Uterus (tissue), 2 donors: ENCODE results near the gene SQOR.

Experiments
- POLR2A ChIP-seq, 2 donors: fragments of 450-650 bp; IDR thresholded peaks; one replicate each; pipeline ENCODE4 v1.6.1; 2016; ENCODE audit warnings: antibody characterized with exemption in 2 of 2, mild to moderate bottlenecking in 1 of 2, moderate library complexity in 1 of 2
- TF ChIP-seq, protein P1 (sequence below), 4 experiments: fragments of 200-600 bp in 2 of 4; fragments of 450-650 bp in 2 of 4; sonication (generic) in 2 of 4; IDR thresholded peaks; one replicate each; pipeline ENCODE4 v1.5.1; 2016 to 2019; ENCODE audit warnings: antibody characterized with exemption in 4 of 4, mild to moderate bottlenecking in 2 of 4, moderate library complexity in 1 of 4

- TF ChIP-seq, protein P1, sequence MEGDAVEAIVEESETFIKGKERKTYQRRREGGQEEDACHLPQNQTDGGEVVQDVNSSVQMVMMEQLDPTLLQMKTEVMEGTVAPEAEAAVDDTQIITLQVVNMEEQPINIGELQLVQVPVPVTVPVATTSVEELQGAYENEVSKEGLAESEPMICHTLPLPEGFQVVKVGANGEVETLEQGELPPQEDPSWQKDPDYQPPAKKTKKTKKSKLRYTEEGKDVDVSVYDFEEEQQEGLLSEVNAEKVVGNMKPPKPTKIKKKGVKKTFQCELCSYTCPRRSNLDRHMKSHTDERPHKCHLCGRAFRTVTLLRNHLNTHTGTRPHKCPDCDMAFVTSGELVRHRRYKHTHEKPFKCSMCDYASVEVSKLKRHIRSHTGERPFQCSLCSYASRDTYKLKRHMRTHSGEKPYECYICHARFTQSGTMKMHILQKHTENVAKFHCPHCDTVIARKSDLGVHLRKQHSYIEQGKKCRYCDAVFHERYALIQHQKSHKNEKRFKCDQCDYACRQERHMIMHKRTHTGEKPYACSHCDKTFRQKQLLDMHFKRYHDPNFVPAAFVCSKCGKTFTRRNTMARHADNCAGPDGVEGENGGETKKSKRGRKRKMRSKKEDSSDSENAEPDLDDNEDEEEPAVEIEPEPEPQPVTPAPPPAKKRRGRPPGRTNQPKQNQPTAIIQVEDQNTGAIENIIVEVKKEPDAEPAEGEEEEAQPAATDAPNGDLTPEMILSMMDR (IDR thresholded peaks at IDR 0.05): no peak
- no peak for TF ChIP-seq POLR2A (IDR thresholded peaks at IDR 0.05)
Measured at GRCh38 chr15:45606841-45607240, 28.0 kb upstream of the SQOR start.
